Activated B cell treated with CpG ODN at 0.5 μM for 24 hours (primary cell): ENCODE data around the gene ZNF816. TPM values are rescaled to one million over a fixed set of nuclear protein-coding genes. Genes with fewer than 3 reads are reported as not detected.
A peak's percentile ranks its signal among the peaks of the same experiment; 100 is the strongest.
"Not testable (repeated sequence)": the region's sequence is repeated elsewhere in the genome, so short reads cannot be mapped to it uniquely, and the experiment has no call there.

Experiments
- ATAC-seq: fragments of 200-7000 bp; cut with Tn5 transposase; one replicate; pipeline ENCODE4 v1.10.0; 2021; ENCODE audit warnings: low read depth, mild to moderate bottlenecking, moderate library complexity
- CTCF ChIA-PET: fragments of 350-600 bp; sonication (Branson Sonifier 250); formaldehyde crosslinking; loops from one replicate; lab custom pipeline; 2021; ENCODE audit warnings: antibody characterized with exemption; lab: Charles Lee
- POLR2A ChIA-PET: fragments of 350-600 bp; sonication (Branson Sonifier 250); formaldehyde crosslinking; loops from one replicate; lab custom pipeline; 2021; ENCODE audit warnings: antibody characterized with exemption; lab: Charles Lee
- DNase-seq: peaks from one replicate; pipeline ENCODE4 v3.0.0; 2022
- H3K27ac Mint-ChIP-seq: one replicate; pipeline ENCODE4 v1.8.0; 2020; ENCODE audit warnings: mixed read lengths
- H3K27me3 Mint-ChIP-seq: one replicate; pipeline ENCODE4 v1.8.0; 2021; ENCODE audit warnings: mixed read lengths
- H3K36me3 Mint-ChIP-seq: one replicate; pipeline ENCODE4 v1.8.0; 2021; ENCODE audit warnings: low read depth, mixed read lengths
- H3K4me1 Mint-ChIP-seq: one replicate; pipeline ENCODE4 v1.8.0; 2021; ENCODE audit warnings: mixed read lengths
- H3K4me3 Mint-ChIP-seq: one replicate; pipeline ENCODE4 v1.8.0; 2020; ENCODE audit warnings: mild to moderate bottlenecking, mixed read lengths
- H3K9me3 Mint-ChIP-seq: one replicate; pipeline ENCODE4 v1.8.0; 2020; ENCODE audit warnings: mixed read lengths
- intact Hi-C: fragments of 100-400 bp; cut with micrococcal nuclease; formaldehyde crosslinking; loops from one replicate; pipeline ENCODE4 v1.15.1; 2024
- total RNA-seq: library from RNA; stranded (reverse); gene quantifications from 2 replicates; pipeline ENCODE4 v1.2.3, GENCODE V29; 2022
- TF ChIP-seq, protein P1 (sequence below): fragments of 200-600 bp; IDR thresholded peaks from one replicate; pipeline ENCODE4 v1.8.0; 2022; ENCODE audit warnings: antibody characterized with exemption, mild to moderate bottlenecking

Gene ZNF816
- total RNA-seq, 1 donor from 2014 or later: 18.0 TPM

DNA sequence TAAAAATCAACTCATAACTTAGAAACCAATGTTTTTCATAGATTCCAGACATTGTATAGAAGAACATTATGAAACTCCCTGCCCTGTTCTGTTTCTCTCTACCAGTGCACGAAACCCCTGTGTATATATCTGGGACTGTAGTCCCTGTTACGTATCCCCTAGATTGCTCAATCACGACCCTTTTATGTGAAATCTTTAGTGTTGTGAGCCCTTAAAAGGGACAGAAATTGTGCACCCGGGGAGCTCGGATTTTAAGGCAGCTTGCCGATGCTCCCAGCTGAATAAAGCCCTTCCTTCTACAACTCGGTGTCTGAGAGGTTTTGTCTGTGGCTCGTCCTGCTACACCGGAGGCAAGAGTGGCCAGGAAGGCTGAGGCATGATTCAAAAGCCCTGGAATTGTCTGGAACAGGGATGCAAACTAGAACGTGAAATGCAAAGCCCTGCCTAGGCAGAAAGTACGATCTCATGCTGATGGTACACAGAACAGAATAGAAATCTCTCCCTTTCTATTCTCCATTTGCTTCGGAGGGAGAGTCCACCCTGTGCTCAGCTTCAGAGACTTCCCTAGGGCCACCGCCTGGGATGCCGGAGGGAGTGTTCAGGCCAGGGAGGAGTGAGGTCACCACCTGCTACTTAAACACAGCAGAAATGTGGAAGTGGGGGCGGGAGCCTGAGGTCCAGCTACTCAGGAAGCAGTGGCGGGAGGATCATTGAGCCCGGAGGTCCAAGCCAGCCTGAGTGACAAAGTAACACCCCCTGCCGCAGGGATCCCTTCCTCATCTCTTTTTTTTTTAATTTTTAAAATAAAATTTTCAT is 38.7 kb downstream of the ZNF816 start:
- ATAC-seq (no peak), DNase-seq (no peak)
- H3K9me3 Mint-ChIP-seq: no peaks in the 10 kb centered on the region
- H3K36me3 Mint-ChIP-seq: peaks cover 23% of the 10 kb centered on the region
- intact Hi-C loops: loop anchor here (2.0 kb wide), 5 partner anchors 19 to 397 kb away; partner anchors contain the start of genes ZNF320, ZNF600, ZNF808 and ZNF816
- peaks cover 29% of the 10 kb centered on the region for H3K4me1 Mint-ChIP-seq
- ChIA-PET CTCF (no interaction called here), POLR2A (interaction anchor here (1.3 kb wide), 1 partner anchor 39 kb away, joined by 4 read pairs; the partner anchor contains the start of gene ZNF816)
- TF ChIP-seq, protein P1, sequence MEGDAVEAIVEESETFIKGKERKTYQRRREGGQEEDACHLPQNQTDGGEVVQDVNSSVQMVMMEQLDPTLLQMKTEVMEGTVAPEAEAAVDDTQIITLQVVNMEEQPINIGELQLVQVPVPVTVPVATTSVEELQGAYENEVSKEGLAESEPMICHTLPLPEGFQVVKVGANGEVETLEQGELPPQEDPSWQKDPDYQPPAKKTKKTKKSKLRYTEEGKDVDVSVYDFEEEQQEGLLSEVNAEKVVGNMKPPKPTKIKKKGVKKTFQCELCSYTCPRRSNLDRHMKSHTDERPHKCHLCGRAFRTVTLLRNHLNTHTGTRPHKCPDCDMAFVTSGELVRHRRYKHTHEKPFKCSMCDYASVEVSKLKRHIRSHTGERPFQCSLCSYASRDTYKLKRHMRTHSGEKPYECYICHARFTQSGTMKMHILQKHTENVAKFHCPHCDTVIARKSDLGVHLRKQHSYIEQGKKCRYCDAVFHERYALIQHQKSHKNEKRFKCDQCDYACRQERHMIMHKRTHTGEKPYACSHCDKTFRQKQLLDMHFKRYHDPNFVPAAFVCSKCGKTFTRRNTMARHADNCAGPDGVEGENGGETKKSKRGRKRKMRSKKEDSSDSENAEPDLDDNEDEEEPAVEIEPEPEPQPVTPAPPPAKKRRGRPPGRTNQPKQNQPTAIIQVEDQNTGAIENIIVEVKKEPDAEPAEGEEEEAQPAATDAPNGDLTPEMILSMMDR: no peak
- peak overlapping the region; percentile 95 for H3K4me3 Mint-ChIP-seq
- peak overlapping the region; percentile 88 for H3K27ac Mint-ChIP-seq
- H3K27me3 Mint-ChIP-seq: no peaks in the 10 kb centered on the region

DNA sequence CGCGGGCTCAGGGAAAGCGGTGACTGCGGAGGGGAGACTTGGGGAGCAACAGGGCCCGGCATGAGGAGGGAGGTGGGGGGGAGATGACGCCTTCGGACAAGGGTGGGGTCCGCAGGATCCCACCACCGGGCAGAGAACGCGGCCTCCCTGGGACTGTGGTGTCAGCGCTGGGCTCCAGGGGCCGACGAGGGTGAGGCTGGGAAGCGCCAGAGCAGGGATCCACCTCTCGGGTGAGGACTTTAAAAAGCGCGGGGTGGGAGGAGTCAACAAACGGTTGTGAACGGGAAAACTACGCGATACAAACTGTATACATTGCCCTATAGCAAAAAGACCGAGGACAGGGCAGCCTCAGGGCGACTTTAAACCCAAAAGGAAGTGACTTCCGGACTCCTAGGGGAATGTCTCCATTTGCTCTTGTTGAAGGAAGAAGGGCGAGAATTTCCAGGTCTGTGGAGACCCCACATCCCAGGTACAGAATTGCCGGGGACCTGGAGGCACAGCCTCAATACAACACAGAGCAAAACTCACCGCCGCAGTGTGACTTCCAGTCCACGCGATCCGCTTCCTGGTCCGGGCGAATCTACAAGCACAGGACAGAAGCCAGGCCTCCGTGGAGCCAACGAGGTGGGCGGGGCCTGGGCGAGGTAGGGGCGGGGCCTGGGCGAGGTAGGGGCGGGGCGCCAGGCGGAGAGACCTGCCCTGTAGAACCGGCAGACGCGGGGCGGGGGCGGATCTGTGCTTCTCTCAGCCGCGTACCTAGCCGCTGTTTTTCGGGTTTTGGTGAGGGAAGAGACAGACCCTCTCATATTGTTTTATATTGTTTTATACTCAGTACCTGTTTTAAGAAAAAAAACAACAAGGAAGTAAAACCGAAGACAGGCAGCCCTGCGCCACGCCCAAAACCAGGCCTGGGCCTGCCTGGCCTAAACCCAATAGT is 39.6 kb downstream of the ZNF816 start, which contains the start of gene ZNF888:
Gene ZNF888 (minus strand): TSS at position 588 of the 937 bp plus-strand sequence. CDS start 5,555 bp downstream, outside the sequence.
- H3K27me3 Mint-ChIP-seq: no peaks in the 10 kb centered on the region
- intact Hi-C loops: loop anchor here (2.0 kb wide), 5 partner anchors 20 to 396 kb away; partner anchors contain the start of genes ZNF320, ZNF600, ZNF808 and ZNF816
- H3K4me1 Mint-ChIP-seq: peaks cover 29% of the 10 kb centered on the region

DNA sequence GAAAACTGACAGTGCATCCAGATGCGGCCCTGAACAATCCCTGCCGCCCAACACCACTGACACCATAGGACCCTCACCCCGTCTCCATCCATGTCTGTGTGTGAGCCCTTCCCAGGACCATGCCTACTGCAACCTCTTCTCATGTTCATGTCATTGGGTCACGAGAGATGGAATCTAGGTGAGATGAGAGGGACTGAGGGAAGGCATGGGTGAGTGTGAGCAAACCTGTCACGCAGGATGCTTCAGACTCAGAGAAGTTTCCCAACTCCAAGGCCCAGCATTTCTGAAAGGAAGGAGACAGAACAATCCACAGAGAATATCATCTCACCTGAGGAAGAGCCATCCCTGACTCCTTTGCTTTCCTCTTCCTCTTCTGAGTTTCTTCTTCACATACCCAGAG is 45.1 kb downstream of the ZNF816 start:
- CTCF ChIA-PET: no interaction called here
- Mint-ChIP-seq H3K4me3 (no peak overlapping the region), H3K27me3 (no peaks in the 10 kb centered on the region), H3K27ac (no peak overlapping the region), H3K4me1 (peaks cover 12% of the 10 kb centered on the region), H3K9me3 (no peaks in the 10 kb centered on the region), H3K36me3 (peaks cover 56% of the 10 kb centered on the region)
- TF ChIP-seq, protein P1: no peak
- POLR2A ChIA-PET: no interaction called here
- no peak for DNase-seq
- ATAC-seq: no peak
- intact Hi-C loops: no loop called here

More for the DNA sequence above, 39.6 kb downstream of the ZNF816 start, which contains the start of gene ZNF888:
- ATAC-seq (peak; percentile 100), DNase-seq (peak; percentile 81)
- Mint-ChIP-seq H3K4me3 (peak within 1 kb of the TSS; percentile 95), H3K9me3 (no peaks in the 10 kb centered on the region), H3K27ac (peak within 1 kb of the TSS; percentile 88), H3K36me3 (peaks cover 17% of the 10 kb centered on the region)
- POLR2A ChIA-PET: interaction anchor here (1.3 kb wide), 1 partner anchor 40 kb away, joined by 4 read pairs; the partner anchor contains the start of gene ZNF816
- CTCF ChIA-PET: no interaction called here
- TF ChIP-seq, protein P1: no peak

DNA sequence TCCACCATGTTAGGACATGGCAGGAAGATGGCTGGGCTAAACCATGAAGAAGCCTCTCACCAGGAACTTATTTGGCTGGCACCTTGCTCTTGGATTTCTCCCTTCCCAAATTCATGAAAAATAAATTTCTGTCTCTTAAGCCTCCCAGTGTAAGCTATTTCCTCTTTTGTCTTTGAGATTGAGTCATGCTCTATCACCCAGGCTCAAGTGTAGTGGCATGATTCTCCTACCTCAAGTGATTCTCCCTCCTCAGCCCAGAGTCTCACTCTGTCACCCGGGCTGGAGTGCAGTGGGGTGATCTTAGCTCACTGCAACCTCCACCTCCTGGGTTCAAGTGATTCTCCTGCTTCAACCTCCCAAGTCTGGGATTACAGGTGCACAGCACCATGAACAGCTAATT is 52.0 kb downstream of the ZNF816 start:
- peaks cover 6% of the 10 kb centered on the region for H3K4me1 Mint-ChIP-seq
- DNase-seq: no peak
- peaks cover 24% of the 10 kb centered on the region for H3K9me3 Mint-ChIP-seq
- TF ChIP-seq, protein P1: no peak
- H3K36me3 Mint-ChIP-seq: peaks cover 70% of the 10 kb centered on the region
- H3K27me3 Mint-ChIP-seq: no peaks in the 10 kb centered on the region
- ChIA-PET POLR2A (interaction anchor here (0.6 to 0.7 kb wide), 2 partner anchors 14 to 1061 kb away, joined by 4 to 6 read pairs; no protein-coding TSS in a partner anchor), CTCF (no interaction called here)
- intact Hi-C loops: no loop called here
- H3K4me3 Mint-ChIP-seq: no peak overlapping the region
- peak overlapping the region; percentile 56 for H3K27ac Mint-ChIP-seq
- no peak for ATAC-seq

DNA sequence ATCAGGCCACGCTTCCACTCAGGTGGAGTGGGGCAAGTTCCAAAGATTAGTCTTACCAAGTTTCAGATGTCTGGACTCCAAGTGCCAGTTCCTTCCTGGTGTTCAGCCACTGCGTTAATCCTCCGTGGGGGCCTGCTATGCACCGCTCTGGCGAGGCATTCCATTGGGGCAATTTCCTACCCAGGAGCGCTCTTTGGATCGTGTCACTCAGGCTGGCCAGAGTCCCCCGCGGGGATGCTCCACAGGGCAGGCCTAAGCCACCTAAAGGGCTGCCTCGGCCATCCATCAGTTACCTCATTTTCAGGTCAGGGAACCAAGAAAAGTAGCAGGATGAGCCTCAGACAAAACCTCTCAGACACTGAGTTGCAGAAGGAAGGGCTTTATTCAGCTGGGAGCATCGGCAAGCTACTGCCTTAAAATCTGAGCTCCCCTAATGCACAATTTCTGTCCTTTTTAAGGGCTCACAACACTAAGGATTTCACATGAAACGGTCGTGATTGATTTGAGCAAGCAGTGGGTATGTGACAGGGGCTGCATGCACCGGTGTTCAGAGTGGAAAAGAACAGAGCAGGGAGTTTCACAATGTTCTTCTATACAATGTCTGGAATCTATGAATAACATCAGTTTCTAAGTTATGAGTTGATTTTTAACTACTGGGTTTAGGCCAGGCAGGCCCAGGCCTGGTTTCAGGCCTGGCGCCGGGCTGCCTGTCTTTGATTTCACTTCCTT is 58.5 kb downstream of the ZNF816 start:
- intact Hi-C loops, H3K4me3 Mint-ChIP-seq, ATAC-seq, DNase-seq, CTCF ChIA-PET, H3K27me3 Mint-ChIP-seq, POLR2A ChIA-PET: not testable (repeated sequence)
- H3K4me1 Mint-ChIP-seq: peaks cover 17% of the 10 kb centered on the region
- H3K9me3 Mint-ChIP-seq: peaks cover 22% of the 10 kb centered on the region
- peak overlapping the region; percentile 81 for H3K27ac Mint-ChIP-seq
- peaks cover 30% of the 10 kb centered on the region for H3K36me3 Mint-ChIP-seq
